Thyroid gland (tissue), 4 donors: Measurements from ENCODE around the gene DPY19L1. TPM values are rescaled to one million over a fixed set of nuclear protein-coding genes. Genes with fewer than 3 reads are reported as not detected.

ENCODE experiments used
- DNase-seq, 2 donors: peaks; one replicate each; pipeline ENCODE4 v3.0.0-alpha.2; 2019
- H3K27ac ChIP-seq, 3 donors: fragments of 200-600 bp; sonication (generic); 1 replicate in 2 of 3; 2 replicates in 1 of 3; pipeline ENCODE4 v1.5.1; 2016 to 2019; ENCODE audit warnings: mild to moderate bottlenecking in 1 of 3, moderate library complexity in 1 of 3
- H3K27me3 ChIP-seq: fragments of 200-600 bp; sonication (generic); one replicate; pipeline ENCODE4 v1.5.1; 2019
- H3K36me3 ChIP-seq, 2 donors: fragments of 200-600 bp; sonication (generic); one replicate each; pipeline ENCODE4 v1.5.1; 2016 to 2019
- H3K4me1 ChIP-seq, 2 donors: fragments of 200-600 bp; sonication (generic); one replicate each; pipeline ENCODE4 v1.5.1; 2017 to 2019
- H3K4me3 ChIP-seq, 3 donors: fragments of 200-600 bp; sonication (generic); replicated peaks in 1 of 3; 1 replicate in 2 of 3; 2 replicates in 1 of 3; pipeline ENCODE4 v1.5.1; 2016; ENCODE audit warnings: mild to moderate bottlenecking in 1 of 3
- H3K9me3 ChIP-seq: fragments of 200-600 bp; sonication (generic); one replicate; pipeline ENCODE4 v1.5.1; 2017
- POLR2A ChIP-seq, 2 donors: fragments of 450-650 bp; IDR thresholded peaks; one replicate each; pipeline ENCODE4 v1.6.1; 2017; ENCODE audit warnings: antibody characterized with exemption in 2 of 2, mild to moderate bottlenecking in 2 of 2, moderate library complexity in 1 of 2
- WGBS, 2 donors: methylation state at CpG; one replicate each; pipeline ENCODE4 v1.1.5; 2017; 5-methylcytosine and 5-hydroxymethylcytosine counted together
- intact Hi-C: fragments of 100-400 bp; cut with DNase I; formaldehyde crosslinking; loops from one replicate; pipeline ENCODE4 v1.15.1; 2023
- total RNA-seq, 4 donors: library from RNA; depleted of rRNA; stranded (reverse); fragments of >200 nt; gene quantifications; one replicate each; pipeline ENCODE4 v1.2.3, GENCODE V29; 2016
- TF ChIP-seq, protein P1 (sequence below), 6 experiments: fragments of 200-600 bp in 3 of 6; fragments of 450-650 bp in 3 of 6; sonication (generic) in 3 of 6; IDR thresholded peaks; one replicate each; pipeline ENCODE4 v1.5.1; 2016 to 2019; ENCODE audit warnings: antibody characterized with exemption in 6 of 6, mild to moderate bottlenecking in 2 of 6, inconsistent platforms in 1 of 6, moderate library complexity in 1 of 6

Gene DPY19L1
- total RNA-seq, 4 donors from 2014 or later: 14.0 to 50.3 (median 15.0) TPM

DNA sequence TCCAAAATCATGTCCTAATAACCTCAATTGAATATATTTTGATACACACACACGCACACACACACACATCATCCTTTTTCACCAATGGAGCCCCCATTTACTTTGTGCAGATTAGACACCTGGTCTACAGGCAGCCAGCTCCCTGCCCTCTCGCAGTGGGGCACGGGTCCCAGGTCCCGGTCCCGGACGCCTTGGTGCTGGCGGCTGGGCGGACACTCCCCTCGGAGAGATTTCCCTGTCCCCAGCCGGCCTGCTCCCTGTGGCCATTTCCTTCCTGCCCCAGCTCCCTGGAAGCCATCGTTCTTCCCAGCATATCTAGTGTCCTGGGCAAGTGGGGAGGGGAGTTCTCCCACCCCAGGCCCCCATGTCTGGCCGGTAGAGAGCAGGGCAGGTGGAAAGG, 14.6 kb downstream of the DPY19L1 start:
- Histone ChIP-seq H3K27me3 (no peaks in the 10 kb centered on the region), H3K27ac (no peak overlapping the region), H3K9me3 (no peaks in the 10 kb centered on the region), H3K4me1 (peaks cover 0 to 5% of the 10 kb centered on the region in 2 donors), H3K4me3 (no peak overlapping the region), H3K36me3 (no peaks in the 10 kb centered on the region)
- DNase-seq: no peak
- 91 to 97% methylated on average over 12 of the region's 12 CpGs for WGBS, 2 donors
- TF ChIP-seq POLR2A (IDR thresholded peaks at IDR 0.05): no peak
- TF ChIP-seq, protein P1, sequence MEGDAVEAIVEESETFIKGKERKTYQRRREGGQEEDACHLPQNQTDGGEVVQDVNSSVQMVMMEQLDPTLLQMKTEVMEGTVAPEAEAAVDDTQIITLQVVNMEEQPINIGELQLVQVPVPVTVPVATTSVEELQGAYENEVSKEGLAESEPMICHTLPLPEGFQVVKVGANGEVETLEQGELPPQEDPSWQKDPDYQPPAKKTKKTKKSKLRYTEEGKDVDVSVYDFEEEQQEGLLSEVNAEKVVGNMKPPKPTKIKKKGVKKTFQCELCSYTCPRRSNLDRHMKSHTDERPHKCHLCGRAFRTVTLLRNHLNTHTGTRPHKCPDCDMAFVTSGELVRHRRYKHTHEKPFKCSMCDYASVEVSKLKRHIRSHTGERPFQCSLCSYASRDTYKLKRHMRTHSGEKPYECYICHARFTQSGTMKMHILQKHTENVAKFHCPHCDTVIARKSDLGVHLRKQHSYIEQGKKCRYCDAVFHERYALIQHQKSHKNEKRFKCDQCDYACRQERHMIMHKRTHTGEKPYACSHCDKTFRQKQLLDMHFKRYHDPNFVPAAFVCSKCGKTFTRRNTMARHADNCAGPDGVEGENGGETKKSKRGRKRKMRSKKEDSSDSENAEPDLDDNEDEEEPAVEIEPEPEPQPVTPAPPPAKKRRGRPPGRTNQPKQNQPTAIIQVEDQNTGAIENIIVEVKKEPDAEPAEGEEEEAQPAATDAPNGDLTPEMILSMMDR (IDR thresholded peaks at IDR 0.05): no peak
- intact Hi-C loops: no loop called here

- no peak for DNase-seq
- no peak for TF ChIP-seq POLR2A (IDR thresholded peaks at IDR 0.05)
- TF ChIP-seq, protein P1 (IDR thresholded peaks at IDR 0.05): no peak
- H3K4me3 ChIP-seq: no peak overlapping the region
- H3K9me3 ChIP-seq: no peaks in the 10 kb centered on the region
- no peaks in the 10 kb centered on the region for H3K27me3 ChIP-seq
- no peak overlapping the region for H3K27ac ChIP-seq
- no peaks in the 10 kb centered on the region for H3K36me3 ChIP-seq
- intact Hi-C loops: no loop called here
- peaks cover 0 to 5% of the 10 kb centered on the region in 2 donors for H3K4me1 ChIP-seq
Measured at GRCh38 chr7:35021445-35021844, 15.8 kb downstream of the DPY19L1 start.

GRCh38 chr7:35019801-35020200, 17.5 kb downstream of the DPY19L1 start:
- H3K27ac ChIP-seq: no peak overlapping the region
- TF ChIP-seq, protein P1 (IDR thresholded peaks at IDR 0.05): no peak
- no peak for TF ChIP-seq POLR2A (IDR thresholded peaks at IDR 0.05)
- no peaks in the 10 kb centered on the region for H3K36me3 ChIP-seq
- intact Hi-C loops: no loop called here
- no peak for DNase-seq
- H3K4me1 ChIP-seq: peaks cover 0 to 5% of the 10 kb centered on the region in 2 donors
- H3K9me3 ChIP-seq: no peaks in the 10 kb centered on the region
- no peaks in the 10 kb centered on the region for H3K27me3 ChIP-seq
- 81 to 86% methylated on average over 3 of the region's 3 CpGs for WGBS, 2 donors
- no peak overlapping the region for H3K4me3 ChIP-seq

DNA sequence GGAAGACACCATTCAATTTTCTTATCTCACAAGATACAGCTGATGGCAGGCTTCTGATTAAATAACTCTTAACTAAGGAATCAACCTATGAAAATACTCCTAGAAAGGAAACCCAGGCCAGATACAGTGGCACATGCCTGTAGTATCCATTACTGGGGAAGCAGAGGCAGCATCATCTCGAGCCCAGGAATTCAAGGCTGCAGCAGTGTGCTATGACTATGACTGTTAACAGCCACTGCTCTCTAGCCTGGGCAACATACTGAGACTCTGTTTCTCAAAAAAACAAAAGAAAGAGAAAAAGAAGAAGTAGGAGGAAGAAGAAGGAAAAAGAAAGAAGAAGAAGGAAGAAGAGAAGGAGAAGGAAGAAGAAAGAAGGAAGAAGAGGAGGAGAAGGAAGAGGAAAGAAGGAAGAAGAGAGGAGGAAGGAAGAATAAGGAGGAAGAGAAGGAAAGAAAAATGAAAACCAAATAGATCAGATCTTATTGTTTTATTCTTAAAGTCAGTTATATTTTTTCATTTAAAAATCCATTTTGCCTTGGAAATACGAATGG, 18.0 kb downstream of the DPY19L1 start:
- Histone ChIP-seq H3K4me1 (peaks cover 0 to 5% of the 10 kb centered on the region in 2 donors), H3K4me3 (no peak overlapping the region), H3K36me3 (no peaks in the 10 kb centered on the region), H3K27me3 (no peaks in the 10 kb centered on the region), H3K9me3 (no peaks in the 10 kb centered on the region), H3K27ac (no peak overlapping the region)
- intact Hi-C loops: no loop called here
- WGBS, 2 donors: 87 to 93% methylated on average over 2 of the region's 2 CpGs
- TF ChIP-seq, protein P1 (IDR thresholded peaks at IDR 0.05): no peak
- TF ChIP-seq POLR2A (IDR thresholded peaks at IDR 0.05): no peak
- DNase-seq: no peak

GRCh38 chr7:35015346-35015859, 21.9 kb downstream of the DPY19L1 start:
- Histone ChIP-seq H3K4me3 (no peak overlapping the region), H3K27me3 (no peaks in the 10 kb centered on the region), H3K9me3 (no peaks in the 10 kb centered on the region), H3K4me1 (no peaks in the 10 kb centered on the region), H3K27ac (no peak overlapping the region), H3K36me3 (peaks cover 0 to 4% of the 10 kb centered on the region in 2 donors)
- no peak for TF ChIP-seq POLR2A (IDR thresholded peaks at IDR 0.05)
- TF ChIP-seq, protein P1 (IDR thresholded peaks at IDR 0.05): no peak
- intact Hi-C loops: no loop called here
- 100% methylated on average over 1 of the region's 1 CpG for WGBS, 2 donors
- no peak for DNase-seq
